HEK293T (cell line): ENCODE data around the gene CHST1.

ENCODE experiments used
- ARNT ChIP-seq: fragments of 450-650 bp; IDR thresholded peaks from 2 replicates; pipeline ENCODE4 v1.6.1; 2017; ENCODE audit warnings: mild to moderate bottlenecking
- BHLHE40 ChIP-seq: fragments of 450-650 bp; IDR thresholded peaks from 2 replicates; pipeline ENCODE4 v1.6.1; 2016; ENCODE audit warnings: mild to moderate bottlenecking, moderate library complexity, borderline replicate concordance
- CTBP1 ChIP-seq: fragments of 450-650 bp; IDR thresholded peaks from 2 replicates; pipeline ENCODE4 v1.6.1; 2016; ENCODE audit warnings: borderline replicate concordance
- ELF4 ChIP-seq: fragments of 450-650 bp; IDR thresholded peaks from 2 replicates; pipeline ENCODE4 v1.6.1; 2017; ENCODE audit warnings: antibody characterized with exemption
- FOXA1 ChIP-seq: fragments of 450-650 bp; IDR thresholded peaks from 2 replicates; pipeline ENCODE4 v1.6.1; 2016; ENCODE audit warnings: mild to moderate bottlenecking
- FOXM1 ChIP-seq: fragments of 450-650 bp; IDR thresholded peaks from 2 replicates; pipeline ENCODE4 v1.6.1; 2017; ENCODE audit warnings: mild to moderate bottlenecking, borderline replicate concordance
- NFRKB ChIP-seq: fragments of 450-650 bp; IDR thresholded peaks from 2 replicates; pipeline ENCODE4 v1.6.1; 2016; ENCODE audit warnings: mild to moderate bottlenecking, moderate library complexity
- SP1 ChIP-seq: fragments of 450-650 bp; IDR thresholded peaks from 2 replicates; pipeline ENCODE4 v1.6.1; 2017
- SUZ12 ChIP-seq: fragments of 450-650 bp; IDR thresholded peaks from 2 replicates; pipeline ENCODE4 v1.6.1; 2016; ENCODE audit warnings: mild to moderate bottlenecking
- TARDBP ChIP-seq: fragments of 450-650 bp; IDR thresholded peaks from 2 replicates; pipeline ENCODE4 v1.6.1; 2016
- ZNF384 ChIP-seq: fragments of 450-650 bp; IDR thresholded peaks from 2 replicates; pipeline ENCODE4 v1.6.1; 2016
- TF ChIP-seq, protein P1 (sequence below): fragments of 450-650 bp; IDR thresholded peaks from 2 replicates; pipeline ENCODE4 v1.6.1; 2016

DNA sequence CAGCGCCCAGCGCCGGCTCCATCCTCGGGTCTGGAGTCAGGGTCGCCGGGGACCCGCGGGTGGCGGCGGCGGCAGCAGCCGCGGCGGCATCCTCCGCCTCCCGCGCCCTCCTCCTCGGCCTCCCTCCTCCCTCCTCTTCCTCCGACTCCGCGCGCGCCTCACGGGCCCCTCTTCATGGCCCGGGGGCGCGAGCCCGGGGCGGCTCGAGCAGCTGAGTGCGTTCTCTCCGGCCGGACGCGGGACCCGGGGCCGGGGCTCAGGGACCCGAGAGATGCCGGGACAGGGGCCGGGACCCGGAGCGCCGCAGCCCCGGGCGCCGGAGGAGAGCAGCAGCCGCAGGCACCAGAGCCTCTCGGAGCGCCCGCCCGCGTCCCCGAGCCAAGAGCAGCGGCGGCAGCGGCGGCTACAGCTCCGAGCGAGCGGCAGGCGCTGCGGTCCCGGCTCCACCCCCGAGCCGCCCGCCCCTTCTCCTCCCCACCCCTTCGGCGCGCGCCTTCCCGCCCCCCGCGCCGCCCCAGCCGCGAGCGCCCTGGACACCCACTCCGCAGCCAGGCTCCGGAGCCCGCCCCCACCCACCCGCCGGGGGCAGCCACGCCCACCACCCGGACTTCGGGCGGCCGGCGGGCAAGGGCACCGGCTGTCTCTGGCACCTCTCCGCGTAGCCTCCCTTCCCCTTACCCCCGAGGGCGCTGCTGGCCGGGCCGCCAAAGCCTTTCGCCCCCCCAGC, at the start of gene CHST1:
- no peak for TF ChIP-seq ELF4
- TF ChIP-seq FOXM1 = no peak
- no peak for TF ChIP-seq BHLHE40
- no peak for TF ChIP-seq ZNF384
- TF ChIP-seq SP1 = no peak
- no peak for TF ChIP-seq FOXA1
- no peak for TF ChIP-seq NFRKB
- no peak for TF ChIP-seq TARDBP
- no peak for TF ChIP-seq SUZ12
- TF ChIP-seq ARNT = no peak
- TF ChIP-seq, protein P1, sequence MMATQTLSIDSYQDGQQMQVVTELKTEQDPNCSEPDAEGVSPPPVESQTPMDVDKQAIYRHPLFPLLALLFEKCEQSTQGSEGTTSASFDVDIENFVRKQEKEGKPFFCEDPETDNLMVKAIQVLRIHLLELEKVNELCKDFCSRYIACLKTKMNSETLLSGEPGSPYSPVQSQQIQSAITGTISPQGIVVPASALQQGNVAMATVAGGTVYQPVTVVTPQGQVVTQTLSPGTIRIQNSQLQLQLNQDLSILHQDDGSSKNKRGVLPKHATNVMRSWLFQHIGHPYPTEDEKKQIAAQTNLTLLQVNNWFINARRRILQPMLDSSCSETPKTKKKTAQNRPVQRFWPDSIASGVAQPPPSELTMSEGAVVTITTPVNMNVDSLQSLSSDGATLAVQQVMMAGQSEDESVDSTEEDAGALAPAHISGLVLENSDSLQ = no peak
- no peak for TF ChIP-seq CTBP1
